Subcutaneous adipose tissue (tissue), 4 donors: ENCODE results near the gene DOK5. TPM values are rescaled to one million over a fixed set of nuclear protein-coding genes. Genes with fewer than 3 reads are reported as not detected.

Experiments used
- CTCF ChIP-seq: fragments of 450-650 bp; IDR thresholded peaks from one replicate; pipeline ENCODE4 v1.5.1; 2016; ENCODE audit warnings: low read depth, mild to moderate bottlenecking, control low read depth, antibody characterized with exemption, moderate library complexity
- total RNA-seq, 4 donors: library from RNA; depleted of rRNA; stranded (reverse); fragments of >200 nt; gene quantifications; one replicate each; pipeline ENCODE4 v1.1.0, GENCODE V29; 2016

DOK5 gene
- total RNA-seq, 4 donors from 2014 or later = 0.82 to 2.6 (median 1.7) TPM

- TF ChIP-seq CTCF = no peak
Measured at GRCh38 chr20:54598352-54598751, 123.0 kb downstream of the DOK5 start.

- TF ChIP-seq CTCF = no peak
Measured at GRCh38 chr20:54600634-54601033, 125.2 kb downstream of the DOK5 start.

- TF ChIP-seq CTCF = no peak
Measured at GRCh38 chr20:54601831-54602515, 126.6 kb downstream of the DOK5 start.

GRCh38 chr20:54605319-54605718 is 129.9 kb downstream of the DOK5 start:
- TF ChIP-seq CTCF = no peak

- no peak for TF ChIP-seq CTCF
Measured at GRCh38 chr20:54606380-54606779, 131.0 kb downstream of the DOK5 start.

- TF ChIP-seq CTCF = no peak
Measured at GRCh38 chr20:54608039-54608745, 132.8 kb downstream of the DOK5 start.

- TF ChIP-seq CTCF = no peak
Measured at GRCh38 chr20:54608943-54609342, 133.6 kb downstream of the DOK5 start.
